GM21423 (cell line): ENCODE data around the gene METTL5.
"Not testable (repeated sequence)": the region's sequence is repeated elsewhere in the genome, so short reads cannot be mapped to it uniquely, and the experiment has no call there.

Source experiments
- ATAC-seq: cut with Tn5 transposase; IDR thresholded peaks from one replicate; pipeline ENCODE4 v1.9.1; 2021; ENCODE audit warnings: mild to moderate bottlenecking, moderate library complexity; ENCODE audit not compliant: unreplicated experiment

METTL5 gene

DNA sequence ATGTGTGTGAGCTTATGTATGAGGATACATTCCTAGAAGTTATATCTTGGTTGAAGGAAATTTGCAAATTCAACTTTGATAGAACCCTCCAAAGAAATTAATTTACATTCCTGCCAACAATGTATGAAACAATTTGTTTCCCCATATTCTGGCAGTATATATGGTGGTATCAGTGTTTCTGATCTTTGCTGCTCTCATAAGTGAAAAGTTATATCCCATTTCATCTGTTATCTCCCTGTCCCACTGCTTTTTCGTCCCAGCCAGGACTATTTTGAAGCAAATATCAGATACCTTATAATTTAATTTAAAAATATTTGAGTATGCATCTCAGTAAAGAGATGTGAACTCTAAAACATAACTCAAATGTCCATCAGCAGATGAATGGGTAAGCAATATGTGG, 9.7 kb upstream of the METTL5 start:
- ATAC-seq, result no peak

- peak; percentile 1 for ATAC-seq
Measured at GRCh38 chr2:169828141-169828811, 3.6 kb upstream of the METTL5 start.

- ATAC-seq, result peak; percentile 82
Measured at GRCh38 chr2:169827272-169828140, 2.8 kb upstream of the METTL5 start, which contains the start of gene UBR3. Gene UBR3 (plus strand): TSS chr2:169827454. CDS start chr2:169827508, 54 bp downstream.

DNA sequence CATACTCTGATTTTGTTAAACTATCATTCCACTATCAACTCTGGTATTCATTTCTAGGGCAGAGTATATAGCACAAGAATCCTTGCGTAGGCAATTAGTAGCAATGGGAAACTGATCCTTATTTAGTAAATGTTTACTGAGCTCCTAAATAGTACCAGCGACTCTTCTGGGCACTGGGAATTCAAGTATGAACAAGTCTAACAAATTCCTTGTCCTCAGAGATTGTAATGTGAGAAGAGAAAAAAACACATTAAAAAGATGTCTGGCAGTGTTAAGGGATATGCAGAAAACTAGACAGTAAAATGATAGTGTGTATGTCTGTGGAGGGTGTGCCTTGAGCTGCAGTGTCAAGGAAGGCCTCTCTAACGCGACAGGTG, 721 bp downstream of the METTL5 start:
- ATAC-seq, result no peak

- ATAC-seq, result no peak
Measured at GRCh38 chr2:169822785-169823392, 1.8 kb downstream of the METTL5 start.

- ATAC-seq, result no peak
Measured at GRCh38 chr2:169822036-169822435, 2.7 kb downstream of the METTL5 start.

DNA sequence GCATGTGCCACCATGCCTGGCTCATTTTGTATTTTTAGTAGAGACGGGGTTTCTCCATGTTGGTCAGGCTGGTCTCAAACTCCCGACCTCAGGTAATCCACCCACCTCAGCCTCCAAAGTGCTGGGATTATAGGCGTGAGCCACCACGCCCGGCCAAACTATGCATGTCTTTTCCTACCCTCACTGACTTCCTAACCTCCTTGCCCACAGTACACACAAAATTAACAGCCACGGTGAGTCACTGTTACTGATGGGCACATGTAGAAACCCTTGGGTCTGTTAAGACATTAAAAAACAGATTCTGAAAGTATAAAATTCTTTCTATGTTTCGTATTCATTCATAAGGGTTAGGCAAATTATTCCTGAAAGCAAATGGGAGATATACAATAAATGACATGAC, 4.6 kb downstream of the METTL5 start:
- not testable (repeated sequence) for ATAC-seq

GRCh38 chr2:169819106-169819505, 5.6 kb downstream of the METTL5 start:
- ATAC-seq, result no peak

- ATAC-seq, result no peak
Measured at GRCh38 chr2:169818241-169818640, 6.5 kb downstream of the METTL5 start.

DNA sequence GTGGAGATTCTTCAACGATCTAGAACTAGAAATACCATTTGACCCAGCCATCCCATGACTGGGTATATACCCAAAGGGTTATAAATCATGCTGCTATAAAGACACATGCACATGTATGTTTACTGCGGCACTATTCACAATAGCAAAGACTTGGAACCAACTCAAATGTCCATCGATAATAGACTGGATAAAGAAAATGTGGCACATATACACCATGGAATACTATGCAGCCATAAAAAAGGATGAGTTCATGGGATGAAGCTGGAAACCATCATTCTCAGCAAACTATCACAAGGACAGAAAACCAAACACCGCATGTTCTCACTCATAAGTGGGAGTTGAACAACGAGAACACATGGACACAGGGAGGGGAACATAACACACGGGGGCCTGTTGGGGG, 7.3 kb downstream of the METTL5 start:
- ATAC-seq, result not testable (repeated sequence)

- not testable (repeated sequence) for ATAC-seq
Measured at GRCh38 chr2:169816961-169817360, 7.7 kb downstream of the METTL5 start.

DNA sequence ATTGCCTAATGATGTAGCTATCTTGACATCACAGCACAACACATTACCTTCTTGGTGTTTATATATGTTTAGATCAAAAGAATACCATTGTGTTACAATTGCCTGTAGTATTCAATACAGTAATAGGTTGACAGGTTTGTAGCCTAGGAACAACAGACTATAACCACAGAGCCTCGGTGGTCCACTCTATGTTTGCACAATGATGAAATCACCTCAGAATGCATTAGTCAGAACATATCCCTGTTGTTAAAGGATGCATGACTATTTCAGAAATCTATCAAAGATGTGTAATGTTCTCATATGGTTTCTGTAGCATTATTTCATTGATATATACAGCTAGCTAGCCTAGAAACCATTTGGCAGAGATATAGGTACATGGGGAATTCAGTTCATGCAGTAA, 8.9 kb downstream of the METTL5 start:
- no peak for ATAC-seq

DNA sequence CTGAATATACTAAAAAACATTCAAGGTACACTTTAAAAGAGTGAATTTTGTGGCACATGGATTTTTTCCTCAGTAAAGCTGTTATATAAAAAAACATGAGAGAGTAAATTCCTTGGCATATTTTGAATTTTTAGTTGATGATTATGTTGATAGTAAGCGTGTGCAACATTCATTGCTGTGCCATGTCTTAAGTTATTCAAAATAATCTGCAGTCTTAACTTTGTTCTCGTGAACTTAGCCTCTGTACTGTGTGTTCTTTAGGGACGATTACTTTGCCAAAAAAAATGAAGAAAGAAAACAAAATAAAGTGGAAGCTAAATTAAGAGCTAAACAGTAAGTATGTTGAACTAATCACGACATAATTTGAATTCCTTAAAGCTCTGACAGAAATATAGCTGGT, 16.5 kb downstream of the METTL5 start:
- no peak for ATAC-seq

DNA sequence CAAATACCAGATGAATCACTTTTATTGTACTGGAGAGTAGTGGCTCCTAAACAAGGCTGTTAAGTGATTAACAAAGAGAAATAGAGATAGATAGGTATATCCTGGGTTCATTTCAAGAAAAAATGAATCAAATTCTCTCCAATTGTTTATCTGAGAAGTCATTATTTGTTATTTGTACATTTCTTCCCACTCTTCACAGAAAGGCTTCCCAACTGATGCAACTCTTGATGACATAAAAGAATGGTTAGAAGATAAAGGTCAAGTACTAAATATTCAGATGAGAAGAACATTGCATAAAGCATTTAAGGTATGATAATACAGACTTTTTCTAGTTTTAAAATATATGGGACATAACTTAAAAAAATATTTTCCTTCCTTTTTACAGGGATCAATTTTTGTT, 18.1 kb downstream of the METTL5 start:
- ATAC-seq, result no peak

DNA sequence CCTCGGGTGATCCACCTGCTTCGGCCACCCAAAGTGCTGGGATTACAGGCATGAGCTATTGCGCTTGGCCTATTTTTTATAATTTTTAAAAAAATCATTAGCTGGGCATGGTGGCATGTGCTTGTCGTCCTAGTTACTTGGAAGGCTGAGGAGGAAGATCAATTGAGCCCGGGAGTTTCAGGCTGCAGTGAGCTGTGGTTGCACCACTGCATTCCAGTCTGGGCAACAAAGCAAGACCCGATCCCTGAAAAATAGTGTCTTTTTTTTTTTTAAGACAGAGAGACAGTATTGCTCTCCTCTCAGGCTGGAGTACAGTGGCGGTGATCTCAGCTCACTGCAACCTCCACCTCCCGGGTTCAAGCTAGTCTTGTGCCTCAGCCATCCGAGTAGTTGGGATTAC, 21.2 kb downstream of the METTL5 start:
- no peak for ATAC-seq

- ATAC-seq, result peak; percentile 98
Measured at GRCh38 chr2:169798718-169799592, 25.8 kb downstream of the METTL5 start, which contains the start of gene SSB. Gene SSB (plus strand): TSS chr2:169798871. CDS start chr2:169800961, 2,090 bp downstream.

GRCh38 chr2:169798397-169798717, 26.3 kb downstream of the METTL5 start:
- no peak for ATAC-seq

GRCh38 chr2:169797601-169798000, 27.1 kb downstream of the METTL5 start:
- no peak for ATAC-seq

GRCh38 chr2:169796441-169796840, 28.3 kb downstream of the METTL5 start:
- ATAC-seq, result no peak

DNA sequence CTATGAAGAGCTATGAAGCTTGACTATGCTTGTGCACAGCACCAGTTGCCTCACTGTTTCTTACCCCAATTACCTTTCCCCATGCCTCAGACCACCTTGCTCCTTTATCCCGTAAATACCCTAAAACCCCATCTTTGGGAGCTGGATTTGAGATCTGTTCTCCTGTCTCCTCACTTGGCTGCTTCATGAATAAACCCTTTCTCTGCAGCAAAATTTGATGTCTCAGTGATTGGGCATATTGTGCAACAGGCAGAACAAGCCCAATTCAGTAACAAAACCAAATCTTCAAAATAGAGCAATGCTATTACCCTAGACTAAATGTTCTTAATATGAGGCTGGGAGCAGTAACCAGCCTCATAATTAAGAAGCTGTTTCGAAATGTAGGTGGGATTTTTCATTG, 29.5 kb downstream of the METTL5 start:
- no peak for ATAC-seq

- ATAC-seq, result no peak
Measured at GRCh38 chr2:169790581-169790980, 34.1 kb downstream of the METTL5 start.
